H9 (cell line): ENCODE results near the gene TPT1. TPM values are rescaled to one million over a fixed set of nuclear protein-coding genes. Genes with fewer than 3 reads are reported as not detected.
A peak's percentile ranks its signal among the peaks of the same experiment; 100 is the strongest.

Experiments used
- DNase-seq: peaks from one replicate; pipeline ENCODE4 v3.0.0-alpha.2; 2017
- H2AFZ ChIP-seq: one replicate; pipeline ENCODE4 v1.6.1; 2013; ENCODE audit warnings: mild to moderate bottlenecking, low read length, control low read depth, moderate library complexity
- H2AK5ac ChIP-seq: 2 replicates; pipeline ENCODE4 v1.6.1; 2013; ENCODE audit warnings: low read length, control low read depth, mixed read lengths; ENCODE audit not compliant: insufficient read length
- H2BK120ac ChIP-seq: one replicate; pipeline ENCODE4 v1.6.1; 2013; ENCODE audit warnings: low read depth, mild to moderate bottlenecking, low read length, control low read depth, inconsistent platforms; ENCODE audit not compliant: poor library complexity, severe bottlenecking
- H2BK12ac ChIP-seq: 2 replicates; pipeline ENCODE4 v1.6.1; 2013; ENCODE audit warnings: low read length, control low read depth, mixed read lengths, low read depth; ENCODE audit not compliant: insufficient read length
- H2BK15ac ChIP-seq: 2 replicates; pipeline ENCODE4 v1.6.1; 2013; ENCODE audit warnings: low read depth, low read length, control low read depth
- H2BK20ac ChIP-seq: one replicate; pipeline ENCODE4 v1.6.1; 2013; ENCODE audit warnings: low read depth, mild to moderate bottlenecking, low read length, control low read depth, inconsistent platforms; ENCODE audit not compliant: poor library complexity, severe bottlenecking
- H2BK5ac ChIP-seq: 2 replicates; pipeline ENCODE4 v1.6.1; 2013; ENCODE audit warnings: low read length, control low read depth, mixed read lengths; ENCODE audit not compliant: insufficient read length
- H3K14ac ChIP-seq: 2 replicates; pipeline ENCODE4 v1.6.1; 2013; ENCODE audit warnings: low read length, control low read depth; ENCODE audit not compliant: insufficient read depth
- H3K18ac ChIP-seq: 2 replicates; pipeline ENCODE4 v1.6.1; 2013; ENCODE audit warnings: low read depth, mild to moderate bottlenecking, mixed read lengths, low read length, control low read depth; ENCODE audit not compliant: insufficient read length
- H3K23ac ChIP-seq: 2 replicates; pipeline ENCODE4 v1.6.1; 2013; ENCODE audit warnings: low read length, control low read depth, mixed read lengths, low read depth; ENCODE audit not compliant: insufficient read length
- H3K23me2 ChIP-seq: 2 replicates; pipeline ENCODE4 v1.6.1; 2013; ENCODE audit warnings: low read depth, mild to moderate bottlenecking, mixed read lengths, low read length, control low read depth; ENCODE audit not compliant: insufficient read length, poor library complexity, severe bottlenecking
- H3K27ac ChIP-seq: 2 replicates; pipeline ENCODE4 v1.5.1; 2013; ENCODE audit warnings: low read length, control low read depth, mixed read lengths, low read depth; ENCODE audit not compliant: insufficient read length
- H3K27me3 ChIP-seq: 2 replicates; pipeline ENCODE4 v1.6.1; 2013; ENCODE audit warnings: low read length, control low read depth, inconsistent platforms; ENCODE audit not compliant: insufficient read depth
- H3K4ac ChIP-seq: 2 replicates; pipeline ENCODE4 v1.6.1; 2013; ENCODE audit warnings: low read depth, mild to moderate bottlenecking, control low read depth, inconsistent platforms, low read length, moderate library complexity
- H3K4me1 ChIP-seq: 2 replicates; pipeline ENCODE4 v1.6.1; 2013; ENCODE audit warnings: low read length, control low read depth, inconsistent platforms; ENCODE audit not compliant: insufficient read depth
- H3K4me2 ChIP-seq: 2 replicates; pipeline ENCODE4 v1.6.1; 2013; ENCODE audit warnings: low read length, control low read depth, mixed read lengths; ENCODE audit not compliant: insufficient read length, insufficient read depth
- H3K56ac ChIP-seq: 2 replicates; pipeline ENCODE4 v1.6.1; 2013; ENCODE audit warnings: low read depth, mild to moderate bottlenecking, mixed read lengths, low read length, control low read depth; ENCODE audit not compliant: insufficient read length
- H3K79me1 ChIP-seq: 2 replicates; pipeline ENCODE4 v1.6.1; 2013; ENCODE audit warnings: low read depth, mild to moderate bottlenecking, moderate library complexity, low read length, control low read depth, inconsistent platforms; ENCODE audit not compliant: insufficient read depth, poor library complexity, severe bottlenecking
- H3K79me2 ChIP-seq: 2 replicates; pipeline ENCODE4 v1.6.1; 2013; ENCODE audit warnings: low read length, control low read depth, inconsistent platforms; ENCODE audit not compliant: insufficient read depth
- H3K9ac ChIP-seq: 2 replicates; pipeline ENCODE4 v1.6.1; 2013; ENCODE audit warnings: low read length, control low read depth, mixed read lengths; ENCODE audit not compliant: insufficient read length; ENCODE audit errors: extremely low read depth
- H3K9me3 ChIP-seq: one replicate; pipeline ENCODE4 v1.6.1; 2013; ENCODE audit warnings: low read depth, low read length, inconsistent platforms; ENCODE audit not compliant: control insufficient read depth
- H3T11ph ChIP-seq: one replicate; pipeline ENCODE4 v1.6.1; 2013; ENCODE audit warnings: mild to moderate bottlenecking, low read length, control low read depth, inconsistent platforms
- H4K20me1 ChIP-seq: one replicate; pipeline ENCODE4 v1.6.1; 2013; ENCODE audit not compliant: control insufficient read depth, insufficient read length, insufficient read depth
- H4K5ac ChIP-seq: 2 replicates; pipeline ENCODE4 v1.6.1; 2013; ENCODE audit warnings: low read depth, mild to moderate bottlenecking, mixed read lengths, low read length, control low read depth; ENCODE audit not compliant: insufficient read length
- H4K8ac ChIP-seq: replicated peaks from 2 replicates; pipeline ENCODE4 v1.6.1; 2013; ENCODE audit warnings: low read length, control low read depth, mixed read lengths, low read depth; ENCODE audit not compliant: insufficient read length
- H4K91ac ChIP-seq: 2 replicates; pipeline ENCODE4 v1.6.1; 2013; ENCODE audit warnings: low read depth, mild to moderate bottlenecking, moderate library complexity, mixed read lengths, low read length, control low read depth; ENCODE audit not compliant: insufficient read length
- H3K27ac Mint-ChIP-seq, 3 experiments: 2 replicates in 2 of 3; 3 replicates in 1 of 3; pipeline ENCODE4 v1.8.0; 2020 to 2021; ENCODE audit warnings: mixed read lengths in 3 of 3, mild to moderate bottlenecking in 1 of 3, moderate library complexity in 1 of 3
- H3K27me3 Mint-ChIP-seq: 2 replicates; pipeline ENCODE4 v1.8.0; 2021; ENCODE audit warnings: low read depth, mild to moderate bottlenecking, moderate library complexity, mixed read lengths
- H3K36me3 Mint-ChIP-seq, 3 experiments: 2 replicates in 2 of 3; 3 replicates in 1 of 3; pipeline ENCODE4 v1.8.0; 2020 to 2021; ENCODE audit warnings: low read depth in 3 of 3, mixed read lengths in 3 of 3; ENCODE audit not compliant: insufficient read depth in 1 of 3
- H3K4me1 Mint-ChIP-seq, 2 experiments: 2 replicates each; pipeline ENCODE4 v1.8.0; 2020; ENCODE audit warnings: mixed read lengths in 2 of 2
- H3K4me3 Mint-ChIP-seq, 2 experiments: 2 replicates in 1 of 2; 3 replicates in 1 of 2; pipeline ENCODE4 v1.8.0; 2020 to 2021; ENCODE audit warnings: mild to moderate bottlenecking in 2 of 2, mixed read lengths in 2 of 2, moderate library complexity in 1 of 2
- H3K9me3 Mint-ChIP-seq, 2 experiments: 2 replicates in 1 of 2; 3 replicates in 1 of 2; pipeline ENCODE4 v1.8.0; 2020; ENCODE audit warnings: mild to moderate bottlenecking in 2 of 2, mixed read lengths in 2 of 2, moderate library complexity in 1 of 2
- total RNA-seq: library from RNA; stranded (reverse); gene quantifications from 2 replicates; pipeline ENCODE4 v1.2.1, GENCODE V29; 2021
- TF ChIP-seq, protein P1 (sequence below): fragments of 200-600 bp; sonication (generic); conservative IDR thresholded peaks from 3 replicates; pipeline ENCODE4 v1.8.0; 2021; ENCODE audit warnings: antibody characterized with exemption, mild to moderate bottlenecking

The TPT1 gene
- total RNA-seq, 1 experiment from 2014 or later, result 2,205 TPM

- Histone ChIP-seq H3K79me2 (peaks cover 9% of the 10 kb centered on the region), H4K91ac (no peak overlapping the region), H3K4ac (no peak overlapping the region), H2BK120ac (no peak overlapping the region), H3K9me3 (no peaks in the 10 kb centered on the region), H3K14ac (no peak overlapping the region), H3K18ac (no peak overlapping the region), H3K56ac (no peak overlapping the region), H3K4me1 (no peaks in the 10 kb centered on the region), H3K23me2 (peaks cover 12% of the 10 kb centered on the region), H4K20me1 (no peaks in the 10 kb centered on the region), H3K79me1 (no peaks in the 10 kb centered on the region), H4K8ac (no peak overlapping the region), H2BK5ac (no peak overlapping the region), H2BK12ac (no peak overlapping the region), H3K23ac (no peak overlapping the region), H3K9ac (peak overlapping the region; percentile 94), H2BK15ac (no peak overlapping the region), H3K27me3 (no peaks in the 10 kb centered on the region), H2BK20ac (no peak overlapping the region), H2AK5ac (no peak overlapping the region), H3K4me2 (peak overlapping the region; percentile 99), H3K27ac (no peak overlapping the region), H3T11ph (no peak overlapping the region), H4K5ac (no peak overlapping the region), H2AFZ (no peak overlapping the region)
- Mint-ChIP-seq H3K36me3 (peaks cover 54 to 70% (median 61%) of the 10 kb centered on the region in 3 experiments), H3K9me3 (peaks cover 0 to 5% of the 10 kb centered on the region in 2 experiments; a peak in 3 of 5 replicates), H3K27me3 (peaks cover 2% of the 10 kb centered on the region; the same call in 1 of the 2 replicates), H3K4me3 (peak overlapping the region; percentile 97 to 99), H3K4me1 (peaks cover 24 to 28% of the 10 kb centered on the region in 2 experiments), H3K27ac (no peak overlapping the region; a peak in 1 of 7 replicates)
- TF ChIP-seq, protein P1, sequence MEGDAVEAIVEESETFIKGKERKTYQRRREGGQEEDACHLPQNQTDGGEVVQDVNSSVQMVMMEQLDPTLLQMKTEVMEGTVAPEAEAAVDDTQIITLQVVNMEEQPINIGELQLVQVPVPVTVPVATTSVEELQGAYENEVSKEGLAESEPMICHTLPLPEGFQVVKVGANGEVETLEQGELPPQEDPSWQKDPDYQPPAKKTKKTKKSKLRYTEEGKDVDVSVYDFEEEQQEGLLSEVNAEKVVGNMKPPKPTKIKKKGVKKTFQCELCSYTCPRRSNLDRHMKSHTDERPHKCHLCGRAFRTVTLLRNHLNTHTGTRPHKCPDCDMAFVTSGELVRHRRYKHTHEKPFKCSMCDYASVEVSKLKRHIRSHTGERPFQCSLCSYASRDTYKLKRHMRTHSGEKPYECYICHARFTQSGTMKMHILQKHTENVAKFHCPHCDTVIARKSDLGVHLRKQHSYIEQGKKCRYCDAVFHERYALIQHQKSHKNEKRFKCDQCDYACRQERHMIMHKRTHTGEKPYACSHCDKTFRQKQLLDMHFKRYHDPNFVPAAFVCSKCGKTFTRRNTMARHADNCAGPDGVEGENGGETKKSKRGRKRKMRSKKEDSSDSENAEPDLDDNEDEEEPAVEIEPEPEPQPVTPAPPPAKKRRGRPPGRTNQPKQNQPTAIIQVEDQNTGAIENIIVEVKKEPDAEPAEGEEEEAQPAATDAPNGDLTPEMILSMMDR, result no peak
- no peak for DNase-seq
Observed at GRCh38 chr13:45339399-45339798, 1.6 kb downstream of the TPT1 start.
